Left lung (tissue), 10 donors: ENCODE measurements around the gene TANC1. TPM values are rescaled to one million over a fixed set of nuclear protein-coding genes. Genes with fewer than 3 reads are reported as not detected.

Experiments
- ATAC-seq: fragments of 200-7000 bp; cut with Tn5 transposase; one replicate; pipeline ENCODE4 v1.9.1; 2020; ENCODE audit warnings: moderate library complexity
- DNase-seq, 4 donors: peaks; one replicate each; pipeline ENCODE4 v3.0.0-alpha.2; 2013 to 2020
- H3K27ac ChIP-seq, 2 donors: fragments of 200-600 bp; sonication (generic) in 1 of 2; one replicate each; pipeline versions ENCODE4 v1.5.0 to v1.8.0; 2020 to 2021
- H3K27me3 ChIP-seq, 2 donors: fragments of 200-600 bp; sonication (generic) in 1 of 2; one replicate each; pipeline versions ENCODE4 v1.5.0 to v1.8.0; 2020 to 2021
- H3K36me3 ChIP-seq, 2 donors: fragments of 200-600 bp; sonication (generic) in 1 of 2; one replicate each; pipeline versions ENCODE4 v1.5.0 to v1.8.0; 2020 to 2021
- H3K4me1 ChIP-seq, 2 donors: fragments of 200-600 bp; one replicate each; pipeline ENCODE4 v1.8.0; 2021
- H3K4me3 ChIP-seq, 2 donors: fragments of 200-600 bp; sonication (generic) in 1 of 2; one replicate each; pipeline versions ENCODE4 v1.5.0 to v1.8.0; 2020 to 2021; ENCODE audit warnings: mild to moderate bottlenecking in 1 of 2
- H3K9me3 ChIP-seq, 2 donors: fragments of 200-600 bp; sonication (generic) in 1 of 2; one replicate each; pipeline versions ENCODE4 v1.5.0 to v1.8.0; 2020 to 2021
- intact Hi-C, 2 donors: fragments of 100-400 bp; cut with DNase I; formaldehyde crosslinking; loops; one replicate each; pipeline versions ENCODE4 v1.11.2 to v1.14.2; 2022
- polyA plus RNA-seq, 6 donors: library from polyadenylated mRNA; unstranded; fragments of 120-200 nt; gene quantifications; one replicate each; pipeline ENCODE4 v1.2.1, GENCODE V29; 2013; ENCODE audit not compliant: insufficient read length in 6 of 6
- total RNA-seq, 2 donors: library from RNA; stranded (reverse); fragmentation: NEBNext Ultra II Directional; extraction: Animal tissue kit (Norgen Biotek cat#: 25700); gene quantifications; one replicate each; pipeline ENCODE4 v1.2.1, GENCODE V29; 2021
- TF ChIP-seq, protein P1 (sequence below), 2 donors: fragments of 200-600 bp; sonication (generic) in 1 of 2; IDR thresholded peaks; one replicate each; pipeline versions ENCODE4 v1.5.0 to v1.8.0; 2021; ENCODE audit warnings: antibody characterized with exemption in 2 of 2
- donor health status: DM: no; HTN: yes; CAD: no.
- donor health status: DM: no; HTN: no; CAD: no.

Gene TANC1
- total and polyA plus RNA-seq, 8 donors = 40.1 to 76.6 (median 53.3) TPM

DNA sequence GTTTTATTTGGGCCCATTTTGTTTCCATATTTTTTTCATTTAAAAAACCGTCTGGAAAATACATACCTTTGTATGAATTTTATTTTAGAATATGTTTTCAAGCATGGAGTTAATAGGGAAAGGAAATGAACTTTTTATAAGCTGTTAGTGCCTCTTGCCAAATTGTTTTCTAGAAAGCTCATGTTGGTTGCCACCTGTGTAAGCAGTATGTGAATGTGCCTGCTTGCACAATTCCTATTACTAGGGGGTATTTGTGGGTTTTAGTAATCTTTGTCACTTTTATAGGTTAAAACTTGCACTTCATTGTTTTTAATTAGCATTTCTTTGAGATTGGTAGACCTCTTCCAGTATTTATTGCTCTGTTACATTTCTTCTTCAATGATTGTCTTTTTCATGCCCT lies 107.3 kb downstream of the TANC1 start:
- Histone ChIP-seq H3K4me1 (peaks cover 0 to 6% of the 10 kb centered on the region in 2 donors), H3K9me3 (no peaks in the 10 kb centered on the region), H3K27me3 (no peaks in the 10 kb centered on the region), H3K4me3 (no peak overlapping the region), H3K36me3 (no peaks in the 10 kb centered on the region), H3K27ac (no peak overlapping the region)
- DNase-seq = no peak
- intact Hi-C loops = no loop called here
- ATAC-seq = no peak
- TF ChIP-seq, protein P1, sequence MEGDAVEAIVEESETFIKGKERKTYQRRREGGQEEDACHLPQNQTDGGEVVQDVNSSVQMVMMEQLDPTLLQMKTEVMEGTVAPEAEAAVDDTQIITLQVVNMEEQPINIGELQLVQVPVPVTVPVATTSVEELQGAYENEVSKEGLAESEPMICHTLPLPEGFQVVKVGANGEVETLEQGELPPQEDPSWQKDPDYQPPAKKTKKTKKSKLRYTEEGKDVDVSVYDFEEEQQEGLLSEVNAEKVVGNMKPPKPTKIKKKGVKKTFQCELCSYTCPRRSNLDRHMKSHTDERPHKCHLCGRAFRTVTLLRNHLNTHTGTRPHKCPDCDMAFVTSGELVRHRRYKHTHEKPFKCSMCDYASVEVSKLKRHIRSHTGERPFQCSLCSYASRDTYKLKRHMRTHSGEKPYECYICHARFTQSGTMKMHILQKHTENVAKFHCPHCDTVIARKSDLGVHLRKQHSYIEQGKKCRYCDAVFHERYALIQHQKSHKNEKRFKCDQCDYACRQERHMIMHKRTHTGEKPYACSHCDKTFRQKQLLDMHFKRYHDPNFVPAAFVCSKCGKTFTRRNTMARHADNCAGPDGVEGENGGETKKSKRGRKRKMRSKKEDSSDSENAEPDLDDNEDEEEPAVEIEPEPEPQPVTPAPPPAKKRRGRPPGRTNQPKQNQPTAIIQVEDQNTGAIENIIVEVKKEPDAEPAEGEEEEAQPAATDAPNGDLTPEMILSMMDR (IDR thresholded peaks at IDR 0.05) = no peak

DNA sequence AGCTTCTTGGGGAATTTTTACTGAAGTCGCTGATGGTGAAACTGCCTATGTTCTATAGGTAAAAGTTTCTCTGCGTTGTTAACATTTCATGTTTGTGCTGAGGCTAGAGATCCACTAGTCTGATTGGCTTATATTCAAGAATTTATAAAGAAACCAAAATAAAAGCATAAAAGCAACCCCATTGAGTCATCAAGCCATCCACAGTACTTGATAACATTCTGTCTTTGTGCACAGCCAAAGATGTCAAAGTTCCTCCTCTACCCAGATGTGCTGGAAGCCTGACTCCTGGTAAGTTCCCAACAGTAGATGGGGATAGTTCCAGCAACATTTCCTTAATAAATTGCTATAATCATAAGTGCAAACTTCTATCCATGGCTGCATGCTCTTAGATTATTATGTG lies 107.8 kb downstream of the TANC1 start:
- H3K4me3 ChIP-seq = no peak overlapping the region
- intact Hi-C loops = no loop called here
- H3K4me1 ChIP-seq = peaks cover 0 to 6% of the 10 kb centered on the region in 2 donors
- ATAC-seq (peak; percentile 45), DNase-seq (no peak)
- H3K9me3 ChIP-seq = no peaks in the 10 kb centered on the region
- H3K27me3 ChIP-seq = no peaks in the 10 kb centered on the region
- no peaks in the 10 kb centered on the region for H3K36me3 ChIP-seq
- TF ChIP-seq, protein P1 (IDR thresholded peaks at IDR 0.05) = no peak
- no peak overlapping the region for H3K27ac ChIP-seq

DNA sequence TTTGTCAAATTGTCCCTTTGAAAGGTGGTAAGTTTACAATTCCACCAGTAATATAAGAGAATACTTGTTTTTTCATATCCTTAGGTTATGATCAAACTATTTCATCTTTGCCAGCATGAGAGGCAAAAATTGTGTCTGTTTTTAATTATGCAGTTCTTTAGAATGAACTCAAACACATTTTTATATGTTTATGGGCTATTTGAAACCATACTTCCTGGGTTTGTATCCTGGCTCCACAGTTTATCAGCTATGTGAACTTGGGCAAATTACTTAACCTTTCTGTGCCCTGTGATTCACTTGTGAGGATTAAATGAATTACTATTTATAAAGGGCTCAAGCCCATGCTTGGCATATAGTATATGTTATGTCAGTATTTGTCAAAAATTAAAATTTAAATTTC lies 109.4 kb downstream of the TANC1 start:
- Histone ChIP-seq H3K27me3 (no peaks in the 10 kb centered on the region), H3K9me3 (no peaks in the 10 kb centered on the region), H3K27ac (no peak overlapping the region), H3K4me3 (no peak overlapping the region), H3K36me3 (no peaks in the 10 kb centered on the region), H3K4me1 (peaks cover 0 to 6% of the 10 kb centered on the region in 2 donors)
- DNase-seq (no peak), ATAC-seq (no peak)
- intact Hi-C loops = no loop called here
- TF ChIP-seq, protein P1 (IDR thresholded peaks at IDR 0.05) = no peak

DNA sequence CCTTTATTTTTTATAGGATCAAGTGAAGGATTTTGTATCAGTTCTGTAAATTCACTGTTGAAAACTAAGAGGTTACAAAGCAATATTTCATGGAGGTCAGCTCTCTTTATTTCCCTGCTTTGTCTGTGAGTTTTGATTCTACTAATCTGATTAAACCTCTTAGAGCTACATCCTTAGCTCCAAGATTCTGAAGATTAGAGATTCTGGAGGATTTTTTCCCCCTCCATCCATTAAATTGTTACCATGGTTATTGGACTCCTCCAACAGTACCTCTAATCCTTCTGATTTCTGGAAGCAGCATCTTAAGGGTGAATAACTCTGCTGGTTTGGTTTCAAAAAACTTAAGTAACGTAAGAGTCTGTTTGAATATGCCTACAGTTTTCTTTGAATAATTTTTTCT lies 110.0 kb downstream of the TANC1 start:
- TF ChIP-seq, protein P1 (IDR thresholded peaks at IDR 0.05) = no peak
- Histone ChIP-seq H3K36me3 (no peaks in the 10 kb centered on the region), H3K4me3 (no peak overlapping the region), H3K27me3 (no peaks in the 10 kb centered on the region), H3K4me1 (peaks cover 0 to 6% of the 10 kb centered on the region in 2 donors), H3K27ac (no peak overlapping the region), H3K9me3 (no peaks in the 10 kb centered on the region)
- DNase-seq = no peak
- no peak for ATAC-seq
- intact Hi-C loops = no loop called here

DNA sequence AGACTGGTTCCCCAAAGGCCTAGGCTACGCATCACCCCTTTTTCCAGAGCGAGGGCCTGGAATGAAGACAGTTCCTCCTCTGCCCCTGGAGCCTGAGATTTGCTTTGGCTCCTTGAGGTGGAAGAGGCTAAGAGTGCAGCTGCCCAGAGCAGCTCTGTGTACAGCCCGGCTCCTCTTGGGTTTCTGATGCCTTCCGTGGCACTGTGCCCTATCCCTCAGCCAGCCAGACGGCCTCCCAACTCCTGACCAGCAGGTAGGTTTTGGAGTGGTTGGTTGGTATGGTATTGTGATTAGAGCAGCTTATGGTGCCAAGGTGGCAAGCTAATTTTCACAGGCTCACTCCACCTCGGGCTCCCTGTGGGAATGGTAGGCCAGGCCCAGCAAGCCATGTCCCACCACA lies 112.2 kb downstream of the TANC1 start:
- H3K27me3 ChIP-seq = no peaks in the 10 kb centered on the region
- TF ChIP-seq, protein P1 (IDR thresholded peaks at IDR 0.05) = no peak
- DNase-seq (no peak), ATAC-seq (peak; percentile 37)
- intact Hi-C loops = no loop called here
- no peaks in the 10 kb centered on the region for H3K36me3 ChIP-seq
- peaks cover 14 to 21% of the 10 kb centered on the region in 2 donors for H3K4me1 ChIP-seq
- H3K27ac ChIP-seq = no peak overlapping the region
- no peak overlapping the region for H3K4me3 ChIP-seq
- H3K9me3 ChIP-seq = no peaks in the 10 kb centered on the region
